Mesothelial cell of epicardium (in vitro differentiated cells): Measurements from ENCODE around the gene MYLK3. TPM values are rescaled to one million over a fixed set of nuclear protein-coding genes. Genes with fewer than 3 reads are reported as not detected.
A peak's percentile ranks its signal among the peaks of the same experiment; 100 is the strongest.

Experiments used
- DNase-seq, 2 experiments: peaks; one replicate each; pipeline ENCODE4 v3.0.0; 2021; ENCODE audit warnings: low spot score in 2 of 2; ENCODE audit not compliant: unreplicated experiment in 2 of 2
- H3K27ac Mint-ChIP-seq: 2 replicates; pipeline ENCODE4 v1.8.0; 2021; ENCODE audit warnings: mixed read lengths
- H3K27me3 Mint-ChIP-seq: 2 replicates; pipeline ENCODE4 v1.8.0; 2021; ENCODE audit warnings: low read depth, mixed read lengths
- H3K36me3 Mint-ChIP-seq: 2 replicates; pipeline ENCODE4 v1.8.0; 2021; ENCODE audit warnings: mixed read lengths
- H3K4me1 Mint-ChIP-seq: 2 replicates; pipeline ENCODE4 v1.8.0; 2021; ENCODE audit warnings: mixed read lengths
- H3K4me3 Mint-ChIP-seq: 2 replicates; pipeline ENCODE4 v1.8.0; 2021; ENCODE audit warnings: mild to moderate bottlenecking, moderate library complexity, mixed read lengths
- H3K9me3 Mint-ChIP-seq: 2 replicates; pipeline ENCODE4 v1.8.0; 2021; ENCODE audit warnings: mixed read lengths
- total RNA-seq: library from RNA; stranded (reverse); gene quantifications from 3 replicates; pipeline ENCODE4 v1.2.1, GENCODE V29; 2021
- TF ChIP-seq, protein P1 (sequence below): fragments of 200-600 bp; sonication (generic); IDR thresholded peaks from one replicate; pipeline ENCODE4 v1.5.0; 2021; ENCODE audit warnings: antibody characterized with exemption; ENCODE audit not compliant: unreplicated experiment

Gene MYLK3
- total RNA-seq, 1 donor from 2014 or later: 1.7 TPM

DNA sequence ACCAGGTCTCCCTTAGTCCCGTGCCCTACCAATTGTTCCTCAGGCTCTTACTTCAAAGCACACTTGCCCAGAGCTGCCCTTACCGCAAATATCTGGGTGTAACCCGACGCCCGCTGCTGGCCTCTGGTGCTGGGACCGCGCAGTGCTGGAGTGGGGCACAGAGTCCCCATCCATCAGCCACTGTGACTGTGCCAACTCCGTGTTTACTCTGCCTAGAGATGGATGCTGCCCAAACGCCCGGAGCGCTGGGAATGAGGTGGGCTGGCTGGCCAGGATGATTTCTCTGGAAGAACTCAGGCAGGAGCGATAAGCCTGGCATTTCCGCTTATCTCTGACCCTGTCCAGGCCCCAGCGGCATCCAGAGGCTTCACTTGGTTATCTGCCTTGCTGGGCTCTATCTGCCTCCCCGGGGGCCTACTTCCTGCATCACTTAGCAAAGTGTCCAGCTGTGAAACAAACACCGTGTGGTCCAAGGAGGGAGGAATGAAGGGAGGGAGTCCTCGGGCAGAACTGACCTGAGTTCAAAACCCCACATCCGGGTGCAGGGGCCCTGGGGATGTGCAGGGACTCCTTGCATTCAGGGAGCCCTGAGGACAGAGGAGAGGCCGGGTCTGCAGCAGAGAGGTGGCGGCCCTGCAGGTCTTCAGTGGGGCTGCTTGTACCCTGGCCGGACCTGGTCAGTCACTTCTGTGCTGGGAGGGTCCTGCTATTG is 9.4 kb upstream of the MYLK3 start:
- Mint-ChIP-seq H3K4me1 (peaks cover 27% of the 10 kb centered on the region), H3K36me3 (no peaks in the 10 kb centered on the region), H3K4me3 (no peak overlapping the region), H3K27ac (no peak overlapping the region), H3K27me3 (no peaks in the 10 kb centered on the region), H3K9me3 (no peaks in the 10 kb centered on the region)
- TF ChIP-seq, protein P1, sequence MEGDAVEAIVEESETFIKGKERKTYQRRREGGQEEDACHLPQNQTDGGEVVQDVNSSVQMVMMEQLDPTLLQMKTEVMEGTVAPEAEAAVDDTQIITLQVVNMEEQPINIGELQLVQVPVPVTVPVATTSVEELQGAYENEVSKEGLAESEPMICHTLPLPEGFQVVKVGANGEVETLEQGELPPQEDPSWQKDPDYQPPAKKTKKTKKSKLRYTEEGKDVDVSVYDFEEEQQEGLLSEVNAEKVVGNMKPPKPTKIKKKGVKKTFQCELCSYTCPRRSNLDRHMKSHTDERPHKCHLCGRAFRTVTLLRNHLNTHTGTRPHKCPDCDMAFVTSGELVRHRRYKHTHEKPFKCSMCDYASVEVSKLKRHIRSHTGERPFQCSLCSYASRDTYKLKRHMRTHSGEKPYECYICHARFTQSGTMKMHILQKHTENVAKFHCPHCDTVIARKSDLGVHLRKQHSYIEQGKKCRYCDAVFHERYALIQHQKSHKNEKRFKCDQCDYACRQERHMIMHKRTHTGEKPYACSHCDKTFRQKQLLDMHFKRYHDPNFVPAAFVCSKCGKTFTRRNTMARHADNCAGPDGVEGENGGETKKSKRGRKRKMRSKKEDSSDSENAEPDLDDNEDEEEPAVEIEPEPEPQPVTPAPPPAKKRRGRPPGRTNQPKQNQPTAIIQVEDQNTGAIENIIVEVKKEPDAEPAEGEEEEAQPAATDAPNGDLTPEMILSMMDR: no peak
- DNase-seq: no peak

DNA sequence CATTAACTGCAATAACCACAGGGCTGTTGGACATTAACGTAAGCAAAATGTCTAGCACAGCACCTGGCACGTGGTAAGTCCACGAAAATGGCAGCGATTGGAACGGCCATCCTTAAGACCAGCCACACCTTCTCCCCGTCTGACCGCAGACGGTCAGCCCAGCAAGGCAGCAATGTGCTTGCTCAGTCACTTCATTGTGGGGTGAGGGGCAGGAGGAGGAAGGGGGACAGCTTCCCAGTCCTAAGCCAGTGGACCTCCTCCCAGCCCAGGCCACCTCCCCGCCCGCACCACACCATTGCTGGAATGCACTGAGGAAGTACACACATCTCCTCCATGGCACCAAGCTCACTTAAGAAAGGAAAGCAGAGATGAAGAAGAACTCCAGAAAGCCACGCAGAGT is 8.6 kb upstream of the MYLK3 start:
- Mint-ChIP-seq H3K27ac (no peak overlapping the region), H3K36me3 (no peaks in the 10 kb centered on the region), H3K27me3 (no peaks in the 10 kb centered on the region), H3K4me1 (peaks cover 24% of the 10 kb centered on the region), H3K4me3 (no peak overlapping the region), H3K9me3 (no peaks in the 10 kb centered on the region)
- DNase-seq: no peak
- TF ChIP-seq, protein P1: no peak

DNA sequence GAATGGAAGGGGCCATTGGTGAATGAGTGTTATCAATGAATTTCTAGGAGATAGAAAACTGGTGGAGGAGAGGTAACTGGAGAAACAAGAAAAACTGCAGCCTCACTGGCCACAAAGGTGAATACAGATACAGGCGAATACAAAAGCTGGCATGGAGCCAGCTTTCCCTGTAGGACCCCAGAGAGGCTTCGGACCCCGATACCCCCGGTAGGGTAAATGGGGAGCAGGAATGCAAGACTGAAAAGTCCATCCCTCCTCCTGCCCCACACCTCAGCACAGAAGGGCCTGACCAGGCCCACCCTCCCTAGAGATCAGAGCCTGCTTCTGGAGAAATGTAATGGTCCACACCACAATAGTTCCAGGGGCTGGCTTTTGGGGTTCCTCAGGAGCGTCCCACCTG is 4.9 kb upstream of the MYLK3 start:
- Mint-ChIP-seq H3K9me3 (no peaks in the 10 kb centered on the region), H3K36me3 (no peaks in the 10 kb centered on the region), H3K27ac (no peak overlapping the region), H3K4me3 (no peak overlapping the region), H3K4me1 (peaks cover 34% of the 10 kb centered on the region), H3K27me3 (no peaks in the 10 kb centered on the region)
- TF ChIP-seq, protein P1: no peak
- DNase-seq: no peak

DNA sequence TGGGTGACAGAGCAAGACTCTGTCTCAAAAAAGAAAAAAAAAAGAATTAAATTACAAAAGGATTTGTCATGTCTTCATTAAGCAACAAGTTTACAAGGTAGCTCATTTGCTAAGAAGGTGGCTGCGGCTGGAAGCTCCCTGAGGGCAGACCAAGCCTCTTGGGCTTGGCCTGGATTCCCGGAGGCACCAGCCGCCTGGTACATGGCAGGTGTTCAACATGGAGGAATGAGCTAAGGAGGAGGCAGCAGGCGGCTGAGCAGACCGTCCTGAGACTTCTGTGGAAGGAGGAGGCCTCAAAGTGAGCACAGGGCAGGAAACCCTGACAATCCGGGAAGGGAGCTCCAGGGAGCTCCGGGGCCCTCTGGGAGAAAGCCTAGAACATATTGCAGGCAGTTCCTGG is 3.2 kb upstream of the MYLK3 start:
- TF ChIP-seq, protein P1: no peak
- no peaks in the 10 kb centered on the region for H3K9me3 Mint-ChIP-seq
- DNase-seq: no peak
- no peaks in the 10 kb centered on the region for H3K36me3 Mint-ChIP-seq
- H3K27me3 Mint-ChIP-seq: no peaks in the 10 kb centered on the region
- H3K4me1 Mint-ChIP-seq: peaks cover 34% of the 10 kb centered on the region
- H3K27ac Mint-ChIP-seq: no peak overlapping the region
- no peak overlapping the region for H3K4me3 Mint-ChIP-seq

DNA sequence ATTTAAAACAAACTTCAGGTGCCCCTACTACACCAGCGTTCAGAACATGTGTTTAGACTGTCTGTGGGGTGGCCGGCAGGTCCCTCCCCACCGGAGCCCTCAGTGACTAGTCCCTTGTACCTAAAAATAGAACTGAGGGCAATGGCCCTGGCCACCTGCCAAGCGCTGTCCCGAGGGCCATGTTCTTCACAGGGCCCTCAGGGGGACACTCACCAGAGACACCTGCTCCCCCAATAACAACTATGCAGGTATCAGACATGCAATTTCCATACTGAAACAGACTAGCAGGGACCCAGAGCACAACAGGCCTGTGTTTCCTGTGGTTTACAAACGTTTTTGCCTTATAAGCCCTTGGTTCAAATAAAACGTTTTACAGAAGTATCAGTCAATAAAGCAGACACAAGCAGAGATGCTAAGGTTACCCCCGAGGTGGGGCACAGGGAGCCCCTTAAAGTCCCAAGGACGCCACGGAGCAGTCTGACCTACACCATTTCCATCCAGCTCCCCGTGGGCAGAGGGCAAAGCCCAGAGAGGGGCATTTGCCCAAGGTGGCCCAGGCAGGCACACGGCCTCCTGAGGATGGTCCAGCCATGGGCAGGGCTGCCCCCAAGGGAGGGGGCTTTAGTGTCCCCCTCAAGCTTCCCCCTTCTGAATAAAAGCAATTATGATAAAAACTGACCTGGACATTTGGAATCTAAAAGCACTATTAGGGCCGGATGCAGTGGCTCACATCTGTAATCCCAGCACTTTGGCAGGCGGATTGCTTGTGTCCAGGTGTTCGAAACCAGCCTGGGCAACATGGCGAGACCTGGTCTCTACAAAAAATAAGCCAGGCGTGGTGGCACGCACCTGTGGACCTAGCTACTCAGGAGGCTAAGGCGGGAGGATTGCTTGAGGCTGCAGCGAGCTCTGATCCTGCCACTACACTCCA is 896 bp upstream of the MYLK3 start:
- Mint-ChIP-seq H3K27me3 (no peaks in the 10 kb centered on the region), H3K36me3 (no peaks in the 10 kb centered on the region), H3K4me1 (peaks cover 42% of the 10 kb centered on the region), H3K9me3 (no peaks in the 10 kb centered on the region), H3K27ac (peak overlapping the region; percentile 95), H3K4me3 (no peak overlapping the region)
- TF ChIP-seq, protein P1: no peak
- DNase-seq: no peak
